ENCODE data around the gene TNRC18. TPM values are rescaled to one million over a fixed set of nuclear protein-coding genes. Genes with fewer than 3 reads are reported as not detected.

TNRC18 gene
- total RNA-seq, 2 experiments from 2014 or later: 36.0 to 43.8 TPM

DNA sequence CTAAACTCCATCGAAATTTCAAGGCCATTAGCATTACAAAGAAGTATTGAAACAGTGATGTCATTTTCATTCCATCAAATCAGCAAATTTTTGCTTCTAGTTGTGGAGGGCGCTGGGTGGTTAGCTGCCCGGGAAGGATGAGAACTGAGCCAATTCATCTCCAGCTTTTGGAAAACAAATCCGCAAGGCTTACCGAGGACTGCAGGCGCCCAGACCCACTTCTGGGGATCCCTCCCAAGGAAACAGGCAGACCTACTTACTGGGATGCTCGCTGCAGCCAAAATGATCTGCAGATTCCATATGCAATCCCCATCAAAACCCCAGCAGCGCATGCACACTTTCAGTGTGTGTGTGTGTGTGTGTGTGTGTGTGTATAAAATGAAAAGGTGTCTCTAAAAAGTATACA lies 19.2 kb downstream of the TNRC18 start:
- Mint-ChIP-seq H3K27me3 (ENCODE audit: low read depth) (peaks cover 3% of the 10 kb centered on the region), H3K36me3 (ENCODE audit: low read depth) (no peaks in the 10 kb centered on the region), H3K4me3 (no peak overlapping the region), H3K4me1 (ENCODE audit: low read depth) (no peaks in the 10 kb centered on the region), H3K9me3 (no peaks in the 10 kb centered on the region), H3K27ac (no peak overlapping the region)
- intact Hi-C loops (cut with micrococcal nuclease): no loop called here
- DNase-seq: no peak
- CTCF ChIA-PET: interaction anchor here (0.6 kb wide), 1 partner anchor 54 kb away, joined by 5 read pairs; no protein-coding TSS in a partner anchor

DNA sequence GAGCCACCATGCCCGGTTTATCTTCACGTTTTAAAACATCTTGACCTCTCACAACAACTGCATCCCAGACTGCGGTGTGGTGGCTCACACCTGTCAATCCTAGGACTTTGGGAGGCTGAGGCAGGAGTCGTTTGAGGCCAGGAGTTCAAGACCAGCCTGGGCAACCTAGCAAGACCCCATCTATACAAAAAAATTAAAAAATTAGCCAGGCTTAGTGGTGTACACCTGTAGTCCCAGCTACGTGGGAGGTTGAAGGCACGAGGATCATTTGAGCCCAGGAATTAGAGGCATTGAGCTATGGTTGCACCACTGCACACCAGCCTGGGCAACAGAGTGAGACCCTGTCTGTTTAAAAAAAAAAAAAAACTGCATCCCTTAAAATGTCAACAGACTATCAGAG lies 20.2 kb downstream of the TNRC18 start:
- intact Hi-C loops (cut with micrococcal nuclease): no loop called here
- Mint-ChIP-seq H3K9me3 (no peaks in the 10 kb centered on the region), H3K4me3 (no peak overlapping the region), H3K27ac (no peak overlapping the region), H3K27me3 (ENCODE audit: low read depth) (no peaks in the 10 kb centered on the region), H3K36me3 (ENCODE audit: low read depth) (no peaks in the 10 kb centered on the region), H3K4me1 (ENCODE audit: low read depth) (no peaks in the 10 kb centered on the region)
- CTCF ChIA-PET: interaction anchor here (0.6 kb wide), 1 partner anchor 18 kb away, joined by 8 read pairs; no protein-coding TSS in a partner anchor
- no peak for DNase-seq

DNA sequence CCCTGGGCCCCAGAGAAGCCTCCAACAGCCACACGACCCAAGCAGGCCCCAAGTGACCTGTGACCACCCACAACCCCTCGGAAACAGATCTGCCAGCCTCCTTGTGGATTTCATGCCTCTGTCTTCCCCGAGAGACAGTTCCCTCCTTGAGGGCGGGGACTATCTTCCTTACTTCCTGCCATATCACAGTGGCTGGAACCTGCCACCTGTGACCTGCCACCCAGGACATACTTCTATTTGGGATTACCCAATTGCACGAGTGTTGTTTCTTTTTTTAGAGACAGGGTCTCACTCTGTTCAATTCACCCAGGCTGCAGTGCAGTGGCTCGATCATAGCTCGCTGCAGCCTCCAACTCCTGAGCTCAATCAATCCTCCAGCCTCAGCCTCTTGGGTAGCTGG lies 25.9 kb downstream of the TNRC18 start:
- H3K36me3 Mint-ChIP-seq (ENCODE audit: low read depth): peaks cover 12% of the 10 kb centered on the region
- peak overlapping the region; percentile 92 for H3K27ac Mint-ChIP-seq
- peak overlapping the region; percentile 79 for H3K4me3 Mint-ChIP-seq
- DNase-seq: no peak
- H3K4me1 Mint-ChIP-seq (ENCODE audit: low read depth): peaks cover 32% of the 10 kb centered on the region
- CTCF ChIA-PET: interaction anchor here (1.1 to 2.4 kb wide), 5 partner anchors 24 to 161 kb away, joined by 3 to 17 read pairs (median 8); no protein-coding TSS in a partner anchor
- intact Hi-C loops (cut with micrococcal nuclease): loop anchor here (1.0 to 5.0 kb wide), 6 partner anchors 26 to 425 kb away; partner anchors contain the start of genes TNRC18 and WIPI2
- H3K27me3 Mint-ChIP-seq (ENCODE audit: low read depth): no peaks in the 10 kb centered on the region
- H3K9me3 Mint-ChIP-seq: no peaks in the 10 kb centered on the region

DNA sequence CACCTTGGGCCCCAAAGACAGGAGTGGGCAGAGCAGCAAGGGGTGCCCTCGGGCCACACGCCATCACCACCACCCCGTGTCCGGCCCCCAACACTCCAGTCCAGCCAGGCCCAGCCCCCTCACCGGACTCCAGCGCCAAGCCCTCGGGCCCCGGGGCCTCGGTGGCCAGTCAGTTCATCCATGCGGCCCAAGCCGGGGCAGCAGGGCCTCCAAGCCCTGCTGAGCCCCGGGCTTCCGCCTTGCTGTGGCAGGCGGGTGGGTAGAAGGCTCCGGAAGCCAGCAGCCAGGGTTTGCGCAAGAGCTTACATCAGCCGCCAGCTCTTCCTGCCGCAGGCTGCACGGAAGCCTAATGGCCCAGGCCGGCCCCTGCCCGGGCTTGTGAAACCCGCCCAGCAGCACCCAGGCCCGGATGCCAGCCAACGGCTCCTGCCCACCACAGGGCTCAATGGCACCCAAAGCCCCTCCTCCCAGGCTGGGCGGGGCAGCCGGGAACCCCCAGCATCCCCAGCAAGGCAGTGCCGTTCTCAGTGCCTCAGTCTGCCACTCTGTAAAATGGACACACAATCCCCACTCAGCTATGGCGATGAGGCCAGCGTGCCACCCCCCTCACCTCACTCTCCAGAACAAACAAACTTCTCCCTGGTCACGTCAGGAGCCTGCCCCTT lies 26.5 kb downstream of the TNRC18 start:
- intact Hi-C loops (cut with micrococcal nuclease): loop anchor here (1.0 to 5.0 kb wide), 7 partner anchors 26 to 425 kb away; partner anchors contain the start of genes TNRC18 and WIPI2
- Mint-ChIP-seq H3K36me3 (ENCODE audit: low read depth) (peaks cover 15% of the 10 kb centered on the region), H3K4me3 (peak overlapping the region; percentile 79), H3K4me1 (ENCODE audit: low read depth) (peaks cover 32% of the 10 kb centered on the region), H3K9me3 (no peaks in the 10 kb centered on the region), H3K27ac (peak overlapping the region; percentile 92), H3K27me3 (ENCODE audit: low read depth) (no peaks in the 10 kb centered on the region)
- DNase-seq: peak; percentile 92
- CTCF ChIA-PET: interaction anchor here (0.6 to 2.4 kb wide), 16 partner anchors 24 to 376 kb away, joined by 3 to 17 read pairs (median 4); no protein-coding TSS in a partner anchor

DNA sequence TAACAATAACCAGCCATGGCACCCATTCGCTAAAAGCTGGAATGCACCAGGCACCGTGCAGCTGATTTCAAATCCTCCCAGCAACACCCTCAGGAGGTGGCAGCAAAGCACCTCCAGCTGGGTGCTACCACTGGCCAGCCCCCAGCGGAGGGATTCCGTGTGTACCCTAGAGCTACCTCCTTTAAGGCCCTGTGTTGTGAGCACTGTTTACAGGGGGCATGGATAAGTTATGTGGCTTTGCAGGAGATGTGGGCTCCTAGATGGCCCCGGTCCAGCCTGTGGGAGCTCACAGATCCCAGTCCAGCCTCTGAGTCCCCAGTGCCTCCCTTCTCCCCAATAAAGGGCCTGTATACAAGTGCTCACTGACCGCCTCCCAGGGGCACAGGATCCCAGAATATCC lies 27.1 kb downstream of the TNRC18 start:
- CTCF ChIA-PET: interaction anchor here (0.6 to 2.4 kb wide), 21 partner anchors 25 to 1835 kb away, joined by 3 to 17 read pairs (median 4); no protein-coding TSS in a partner anchor
- H3K9me3 Mint-ChIP-seq: no peaks in the 10 kb centered on the region
- peak overlapping the region; percentile 92 for H3K27ac Mint-ChIP-seq
- peaks cover 32% of the 10 kb centered on the region for H3K4me1 Mint-ChIP-seq (ENCODE audit: low read depth)
- intact Hi-C loops (cut with micrococcal nuclease): loop anchor here (1.0 to 5.0 kb wide), 5 partner anchors 30 to 426 kb away; partner anchors contain the start of gene WIPI2
- peak overlapping the region; percentile 79 for H3K4me3 Mint-ChIP-seq
- peaks cover 15% of the 10 kb centered on the region for H3K36me3 Mint-ChIP-seq (ENCODE audit: low read depth)
- H3K27me3 Mint-ChIP-seq (ENCODE audit: low read depth): no peaks in the 10 kb centered on the region
- peak; percentile 79 for DNase-seq

DNA sequence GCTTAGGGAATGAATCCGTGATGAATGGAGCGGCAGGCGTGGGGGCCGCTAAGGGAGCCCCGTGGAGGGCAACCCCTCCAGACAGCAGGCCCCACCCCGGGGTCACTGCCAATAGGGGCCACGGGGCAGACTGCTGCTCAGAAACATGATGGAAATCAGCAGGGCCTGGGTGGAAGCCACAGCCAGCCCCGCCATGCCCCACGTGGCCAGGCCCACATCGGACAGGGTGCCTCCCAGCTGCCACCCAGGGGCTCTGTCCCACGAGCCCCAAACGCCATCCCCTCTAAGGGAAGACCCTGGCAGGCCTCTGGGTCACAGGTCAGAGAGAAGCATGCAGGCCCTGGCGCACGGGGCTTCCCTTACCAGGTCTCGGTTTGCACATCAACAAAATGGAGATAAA lies 28.4 kb downstream of the TNRC18 start:
- no peaks in the 10 kb centered on the region for H3K9me3 Mint-ChIP-seq
- no peaks in the 10 kb centered on the region for H3K27me3 Mint-ChIP-seq (ENCODE audit: low read depth)
- H3K36me3 Mint-ChIP-seq (ENCODE audit: low read depth): peaks cover 20% of the 10 kb centered on the region
- intact Hi-C loops (cut with micrococcal nuclease): loop anchor here (5.0 kb wide), 1 partner anchor 427 kb away; no protein-coding TSS in a partner anchor
- peak overlapping the region; percentile 79 for H3K4me3 Mint-ChIP-seq
- no peak for DNase-seq
- CTCF ChIA-PET: interaction anchor here (1.4 to 2.4 kb wide), 3 partner anchors 32 to 164 kb away, joined by 5 to 17 read pairs (median 12); no protein-coding TSS in a partner anchor
- H3K4me1 Mint-ChIP-seq (ENCODE audit: low read depth): peaks cover 32% of the 10 kb centered on the region
- no peak overlapping the region for H3K27ac Mint-ChIP-seq

DNA sequence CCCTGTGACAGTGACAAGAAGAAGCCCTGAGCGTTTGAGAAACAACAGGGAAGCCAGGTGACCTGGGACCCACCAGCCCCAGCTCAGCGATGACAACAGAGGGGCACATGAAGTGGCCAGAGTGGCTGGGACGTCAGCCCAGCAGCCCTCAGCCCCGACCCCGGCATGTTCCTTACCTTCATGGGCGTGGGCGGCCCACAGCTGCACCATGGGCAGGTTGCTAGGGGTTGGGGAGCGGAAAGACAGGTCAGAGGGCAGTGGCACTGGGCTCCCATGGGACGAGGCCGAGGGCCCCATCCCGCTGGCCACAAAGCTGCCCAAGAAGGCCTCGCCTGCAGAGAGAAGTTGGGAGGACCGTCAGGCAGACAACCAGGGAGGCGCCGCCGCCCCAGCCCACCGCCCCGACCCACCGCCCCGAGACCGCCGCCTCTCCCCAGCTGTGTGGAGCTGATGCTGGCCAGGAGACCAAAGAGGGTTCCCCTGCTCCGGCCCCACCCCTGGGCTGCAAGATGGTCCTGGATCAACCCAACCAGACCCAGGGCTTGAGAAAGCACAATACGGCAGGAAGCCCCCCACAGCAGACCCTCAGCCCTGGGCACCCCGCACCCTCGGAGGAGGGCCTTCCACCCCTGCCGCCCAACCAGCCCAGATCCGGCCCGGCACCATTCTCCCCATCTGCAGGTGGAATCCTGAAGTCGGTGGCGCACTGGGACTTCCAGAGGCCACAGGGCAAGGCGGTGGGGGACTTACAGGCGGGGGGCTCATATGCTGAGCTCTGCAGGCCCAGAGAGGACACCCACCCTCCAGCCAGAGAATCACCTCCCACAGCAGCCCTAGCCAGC lies 29.1 kb downstream of the TNRC18 start:
- no peak overlapping the region for H3K4me3 Mint-ChIP-seq
- intact Hi-C loops (cut with micrococcal nuclease): loop anchor here (5.0 kb wide), 1 partner anchor 428 kb away; no protein-coding TSS in a partner anchor
- H3K36me3 Mint-ChIP-seq (ENCODE audit: low read depth): peaks cover 24% of the 10 kb centered on the region
- H3K27ac Mint-ChIP-seq: no peak overlapping the region
- DNase-seq: no peak
- no peaks in the 10 kb centered on the region for H3K9me3 Mint-ChIP-seq
- H3K4me1 Mint-ChIP-seq (ENCODE audit: low read depth): peaks cover 32% of the 10 kb centered on the region
- no peaks in the 10 kb centered on the region for H3K27me3 Mint-ChIP-seq (ENCODE audit: low read depth)
- CTCF ChIA-PET: interaction anchor here (1.1 kb wide), 1 partner anchor 28 kb away, joined by 4 read pairs; no protein-coding TSS in a partner anchor

DNA sequence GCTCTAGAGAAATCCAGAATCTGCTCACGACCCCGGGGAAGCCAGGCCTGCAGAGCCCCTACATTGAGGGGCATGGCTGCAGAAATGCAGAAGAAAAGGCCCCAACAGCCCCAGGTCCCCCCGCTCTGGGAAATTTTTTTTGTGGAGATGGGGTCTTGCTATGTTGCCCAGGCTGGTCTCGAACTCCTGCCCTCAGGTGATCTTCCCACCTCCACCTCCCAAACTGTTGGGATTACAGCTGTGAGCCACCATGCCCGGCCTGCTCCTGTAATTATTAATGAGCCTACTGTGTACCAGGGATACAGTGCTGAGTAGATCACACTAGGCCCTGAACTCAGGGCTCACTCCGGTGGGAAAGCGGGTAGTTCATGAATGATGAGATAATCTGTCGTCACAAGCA lies 29.9 kb downstream of the TNRC18 start:
- intact Hi-C loops (cut with micrococcal nuclease): no loop called here
- peaks cover 32% of the 10 kb centered on the region for H3K4me1 Mint-ChIP-seq (ENCODE audit: low read depth)
- no peak overlapping the region for H3K4me3 Mint-ChIP-seq
- no peak for DNase-seq
- no peak overlapping the region for H3K27ac Mint-ChIP-seq
- CTCF ChIA-PET: interaction anchor here (1.1 kb wide), 1 partner anchor 27 kb away, joined by 4 read pairs; no protein-coding TSS in a partner anchor
- H3K9me3 Mint-ChIP-seq: no peaks in the 10 kb centered on the region
- H3K36me3 Mint-ChIP-seq (ENCODE audit: low read depth): peaks cover 26% of the 10 kb centered on the region
- no peaks in the 10 kb centered on the region for H3K27me3 Mint-ChIP-seq (ENCODE audit: low read depth)

DNA sequence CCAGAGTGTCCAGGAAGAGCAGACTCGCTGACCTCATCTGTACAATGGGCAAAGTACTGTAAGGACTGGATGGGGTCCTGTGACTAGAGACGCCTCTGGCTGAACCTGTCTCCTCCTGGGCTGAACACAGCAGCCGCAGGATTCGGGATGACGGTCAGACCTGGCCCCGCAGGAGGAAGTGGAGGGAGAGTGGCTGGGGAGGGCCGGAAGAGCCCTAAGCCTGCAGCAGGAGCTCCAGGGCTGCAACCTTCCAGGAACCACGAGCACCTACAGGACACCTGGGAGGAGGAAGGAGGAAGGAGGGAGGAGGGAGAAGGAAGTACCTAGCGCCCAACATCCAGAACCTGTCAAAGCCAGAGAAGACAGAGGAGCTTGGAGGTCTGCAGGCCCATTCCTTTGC lies 30.3 kb downstream of the TNRC18 start:
- Mint-ChIP-seq H3K9me3 (no peaks in the 10 kb centered on the region), H3K4me3 (no peak overlapping the region), H3K4me1 (ENCODE audit: low read depth) (peaks cover 32% of the 10 kb centered on the region), H3K27ac (no peak overlapping the region), H3K36me3 (ENCODE audit: low read depth) (peaks cover 26% of the 10 kb centered on the region), H3K27me3 (ENCODE audit: low read depth) (no peaks in the 10 kb centered on the region)
- intact Hi-C loops (cut with micrococcal nuclease): no loop called here
- CTCF ChIA-PET: no interaction called here
- no peak for DNase-seq

DNA sequence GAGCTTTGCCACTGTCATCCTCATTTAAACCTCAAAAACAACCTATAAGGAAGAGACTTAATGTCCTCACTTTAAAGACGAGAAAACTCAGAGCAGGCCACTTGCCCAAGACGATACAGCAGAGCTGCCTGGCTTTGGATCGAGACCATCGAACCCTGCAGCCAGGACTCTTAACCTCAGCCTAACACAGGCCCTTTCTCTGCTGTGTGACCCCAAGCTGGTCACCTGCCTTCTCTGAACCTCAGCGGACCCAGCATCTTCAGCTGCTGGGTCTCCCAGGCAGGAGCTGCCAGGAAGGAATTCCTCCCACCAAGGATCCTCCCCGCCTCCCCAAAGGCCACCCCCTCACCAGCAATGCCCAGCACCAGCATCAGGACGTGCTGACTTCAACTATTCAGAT lies 32.7 kb downstream of the TNRC18 start:
- Mint-ChIP-seq H3K27ac (no peak overlapping the region), H3K4me3 (no peak overlapping the region), H3K36me3 (ENCODE audit: low read depth) (peaks cover 33% of the 10 kb centered on the region), H3K4me1 (ENCODE audit: low read depth) (peaks cover 23% of the 10 kb centered on the region), H3K27me3 (ENCODE audit: low read depth) (no peaks in the 10 kb centered on the region), H3K9me3 (no peaks in the 10 kb centered on the region)
- DNase-seq: no peak
- intact Hi-C loops (cut with micrococcal nuclease): no loop called here
- CTCF ChIA-PET: interaction anchor here (0.6 to 0.9 kb wide), 2 partner anchors 64 to 104 kb away, joined by 4 read pairs; no protein-coding TSS in a partner anchor

DNA sequence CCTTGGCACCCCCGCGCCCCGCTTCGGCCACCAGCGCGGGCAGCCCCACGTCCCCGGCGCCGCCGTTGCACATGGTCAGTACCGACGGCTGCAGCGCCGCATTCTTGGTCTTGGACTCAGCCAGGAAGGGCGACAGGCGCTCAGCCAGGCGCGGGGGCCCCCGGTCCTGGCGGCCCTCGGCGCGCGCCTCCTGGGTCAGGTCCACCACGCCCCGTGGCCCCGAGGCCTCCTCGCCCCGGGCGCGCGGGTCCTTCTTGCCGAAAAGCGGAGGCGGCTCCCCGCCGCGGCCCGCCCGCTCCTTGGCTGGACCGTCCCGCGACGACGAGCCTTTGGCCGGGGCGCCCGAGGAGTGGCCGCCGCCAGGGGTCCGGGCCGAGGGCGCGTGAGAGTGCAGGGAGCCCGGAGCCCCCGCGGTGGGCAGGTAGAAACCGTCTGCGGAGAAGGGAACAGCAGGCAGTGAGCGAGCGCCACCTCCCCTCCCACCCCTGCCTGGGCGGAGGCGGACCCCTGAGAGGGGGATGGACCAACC lies 34.7 kb downstream of the TNRC18 start:
- intact Hi-C loops (cut with micrococcal nuclease): no loop called here
- no peak overlapping the region for H3K4me3 Mint-ChIP-seq
- CTCF ChIA-PET: no interaction called here
- H3K4me1 Mint-ChIP-seq (ENCODE audit: low read depth): peaks cover 17% of the 10 kb centered on the region
- H3K27me3 Mint-ChIP-seq (ENCODE audit: low read depth): no peaks in the 10 kb centered on the region
- no peaks in the 10 kb centered on the region for H3K9me3 Mint-ChIP-seq
- H3K36me3 Mint-ChIP-seq (ENCODE audit: low read depth): peaks cover 34% of the 10 kb centered on the region
- no peak overlapping the region for H3K27ac Mint-ChIP-seq
- no peak for DNase-seq
